Measurements from ENCODE around the gene ST6GALNAC6. TPM values are rescaled to one million over a fixed set of nuclear protein-coding genes. Genes with fewer than 3 reads are reported as not detected.

The ST6GALNAC6 gene
- total RNA-seq, 1 experiment from 2014 or later = 24.5 TPM

DNA sequence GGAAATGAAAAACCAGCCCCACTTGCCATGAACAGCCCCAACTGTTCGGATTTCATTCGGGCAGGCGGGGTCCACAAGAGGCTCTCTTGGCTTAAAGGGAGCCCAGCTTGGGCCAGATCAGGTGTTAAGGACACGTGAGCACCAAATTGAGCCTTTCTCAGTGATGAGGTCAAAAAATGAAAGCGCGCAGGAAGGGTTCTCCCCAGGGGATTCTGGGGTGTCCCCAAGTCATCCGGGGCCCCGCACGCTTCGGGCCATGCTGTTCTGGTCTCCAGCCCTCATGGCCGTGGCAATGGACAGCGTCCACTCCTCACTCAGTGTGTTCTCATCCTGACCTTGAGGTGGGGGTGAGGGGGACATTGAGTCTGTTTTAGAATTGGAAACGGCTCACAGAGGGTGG lies 32.9 kb downstream of the ST6GALNAC6 start:
- intact Hi-C loops (cut with micrococcal nuclease) = no loop called here
- Histone ChIP-seq H3K36me3 (ENCODE audit: control insufficient read depth in 1 of 2, insufficient read depth in 2 of 2, low read length in 2 of 2) (no peaks in the 10 kb centered on the region), H3K9me3 (ENCODE audit: control insufficient read depth in 1 of 2, insufficient read depth in 1 of 2, low read depth in 1 of 2, low read length in 2 of 2) (no peaks in the 10 kb centered on the region), H4K20me1 (ENCODE audit: insufficient read depth) (no peaks in the 10 kb centered on the region), H3K9ac (ENCODE audit: low read length) (no peak overlapping the region), H3K4me2 (ENCODE audit: low read length) (no peak overlapping the region), H3K27me3 (ENCODE audit: insufficient read depth, low read length) (no peaks in the 10 kb centered on the region), H3K27ac (ENCODE audit: low read depth, low read length) (no peak overlapping the region), H3K9me2 (ENCODE audit: insufficient read depth) (no peaks in the 10 kb centered on the region), H2AFZ (ENCODE audit: low read depth, low read length, poor library complexity, severe bottlenecking) (no peak overlapping the region), H3K79me2 (ENCODE audit: insufficient read depth, low read length) (no peaks in the 10 kb centered on the region), H3K4me1 (ENCODE audit: control insufficient read depth in 1 of 2, insufficient read depth in 2 of 2, low read length in 2 of 2) (peaks cover 3 to 10% of the 10 kb centered on the region in 2 experiments; a peak in 3 of 4 replicates), H3K4me3 (replicated peaks in 1 of 2; ENCODE audit: low read depth in 1 of 2, low read length in 2 of 2) (no peak overlapping the region)
- ChIA-PET CTCF (interaction anchor here (0.9 kb wide), 1 partner anchor 132 kb away, joined by 3 read pairs; the partner anchor contains the start of gene TOR2A), POLR2A (no interaction called here), RAD21 (ENCODE audit: low non-redundant PET in 1 of 2, low total read pairs in 2 of 2, uncharacterized antibody in 2 of 2, unreplicated experiment in 2 of 2) (no interaction called here)
- no TSS peak for BruUV-seq (replicated peaks)
- ATAC-seq (no peak), DNase-seq (ENCODE audit: low read depth, low spot score) (no peak)
- TF ChIP-seq CTCF (IDR thresholded peaks at IDR 0.05 in 2 of 3, conservative IDR thresholded peaks at IDR 0.05 in 1 of 3; ENCODE audit: borderline replicate concordance in 1 of 3, insufficient read depth in 1 of 3, low read depth in 2 of 3, low read length in 2 of 3) = no peak
- no peak for TF ChIP-seq EGR1 (IDR thresholded peaks at IDR 0.05; ENCODE audit: low read depth)
- no peak for TF ChIP-seq JUND (IDR thresholded peaks at IDR 0.05)
- TF ChIP-seq, protein P1, sequence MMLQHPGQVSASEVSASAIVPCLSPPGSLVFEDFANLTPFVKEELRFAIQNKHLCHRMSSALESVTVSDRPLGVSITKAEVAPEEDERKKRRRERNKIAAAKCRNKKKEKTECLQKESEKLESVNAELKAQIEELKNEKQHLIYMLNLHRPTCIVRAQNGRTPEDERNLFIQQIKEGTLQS (IDR thresholded peaks at IDR 0.05) = no peak
- TF ChIP-seq RAD21 (IDR thresholded peaks at IDR 0.05; ENCODE audit: low read depth) = no peak
- no peak for TF ChIP-seq ELF1 (IDR thresholded peaks at IDR 0.05; ENCODE audit: borderline replicate concordance, low read depth)
- TF ChIP-seq REST (IDR thresholded peaks at IDR 0.05; ENCODE audit: low read depth) = no peak
- TF ChIP-seq YY1 (IDR thresholded peaks at IDR 0.05; ENCODE audit: extremely low read depth, insufficient replicate concordance, low read depth, low read length) = no peak
- TF ChIP-seq CBX3 (IDR thresholded peaks at IDR 0.05; ENCODE audit: low read depth) = no peak
- TF ChIP-seq SRF (IDR thresholded peaks at IDR 0.05; ENCODE audit: low read depth) = no peak
- no peak for TF ChIP-seq EZH2 (IDR thresholded peaks at IDR 0.05)
- TF ChIP-seq, protein P2, sequence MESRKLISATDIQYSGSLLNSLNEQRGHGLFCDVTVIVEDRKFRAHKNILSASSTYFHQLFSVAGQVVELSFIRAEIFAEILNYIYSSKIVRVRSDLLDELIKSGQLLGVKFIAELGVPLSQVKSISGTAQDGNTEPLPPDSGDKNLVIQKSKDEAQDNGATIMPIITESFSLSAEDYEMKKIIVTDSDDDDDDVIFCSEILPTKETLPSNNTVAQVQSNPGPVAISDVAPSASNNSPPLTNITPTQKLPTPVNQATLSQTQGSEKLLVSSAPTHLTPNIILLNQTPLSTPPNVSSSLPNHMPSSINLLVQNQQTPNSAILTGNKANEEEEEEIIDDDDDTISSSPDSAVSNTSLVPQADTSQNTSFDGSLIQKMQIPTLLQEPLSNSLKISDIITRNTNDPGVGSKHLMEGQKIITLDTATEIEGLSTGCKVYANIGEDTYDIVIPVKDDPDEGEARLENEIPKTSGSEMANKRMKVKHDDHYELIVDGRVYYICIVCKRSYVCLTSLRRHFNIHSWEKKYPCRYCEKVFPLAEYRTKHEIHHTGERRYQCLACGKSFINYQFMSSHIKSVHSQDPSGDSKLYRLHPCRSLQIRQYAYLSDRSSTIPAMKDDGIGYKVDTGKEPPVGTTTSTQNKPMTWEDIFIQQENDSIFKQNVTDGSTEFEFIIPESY (IDR thresholded peaks at IDR 0.05; ENCODE audit: extremely low read depth, insufficient replicate concordance, low read length) = no peak
